ES-I3 (cell line): Measurements from ENCODE around the gene RPTOR.

ENCODE experiments used
- H3K36me3 ChIP-seq: 2 replicates; pipeline ENCODE4 v1.6.1; 2013; ENCODE audit warnings: mild to moderate bottlenecking, low read length, control low read depth, moderate library complexity; ENCODE audit not compliant: insufficient read depth
- H3K4me1 ChIP-seq: 2 replicates; pipeline ENCODE4 v1.6.1; 2013; ENCODE audit warnings: mild to moderate bottlenecking, control low read depth, low read length; ENCODE audit not compliant: insufficient read depth
- H3K9ac ChIP-seq: 2 replicates; pipeline ENCODE4 v1.6.1; 2013; ENCODE audit warnings: low read depth, mild to moderate bottlenecking, low read length, moderate library complexity
- H3K9me3 ChIP-seq: 2 replicates; pipeline ENCODE4 v1.6.1; 2013; ENCODE audit warnings: mild to moderate bottlenecking, low read length, moderate library complexity; ENCODE audit not compliant: control insufficient read depth, insufficient read depth

The RPTOR gene

DNA sequence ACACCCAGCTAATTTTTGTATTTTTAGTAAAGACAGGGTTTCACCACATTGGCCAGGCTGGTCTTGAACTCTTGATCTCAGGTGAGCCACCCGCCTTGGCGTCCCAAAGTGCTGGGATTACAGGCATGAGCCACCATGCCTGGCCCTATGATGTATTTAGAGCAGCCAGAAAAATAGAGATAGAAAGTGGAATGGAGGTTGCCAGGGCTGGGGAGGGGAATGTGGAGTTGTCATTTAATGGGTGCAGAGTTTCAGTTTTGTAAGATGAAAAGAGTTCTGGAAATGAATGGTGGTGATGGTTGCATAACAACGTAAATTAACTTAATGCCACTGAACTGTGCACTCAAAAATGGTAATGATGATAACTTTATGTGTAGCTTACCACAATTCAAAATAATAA is 36.7 kb upstream of the RPTOR start:
- Histone ChIP-seq H3K9me3 (no peaks in the 10 kb centered on the region), H3K9ac (no peak overlapping the region), H3K4me1 (no peaks in the 10 kb centered on the region), H3K36me3 (no peaks in the 10 kb centered on the region)

DNA sequence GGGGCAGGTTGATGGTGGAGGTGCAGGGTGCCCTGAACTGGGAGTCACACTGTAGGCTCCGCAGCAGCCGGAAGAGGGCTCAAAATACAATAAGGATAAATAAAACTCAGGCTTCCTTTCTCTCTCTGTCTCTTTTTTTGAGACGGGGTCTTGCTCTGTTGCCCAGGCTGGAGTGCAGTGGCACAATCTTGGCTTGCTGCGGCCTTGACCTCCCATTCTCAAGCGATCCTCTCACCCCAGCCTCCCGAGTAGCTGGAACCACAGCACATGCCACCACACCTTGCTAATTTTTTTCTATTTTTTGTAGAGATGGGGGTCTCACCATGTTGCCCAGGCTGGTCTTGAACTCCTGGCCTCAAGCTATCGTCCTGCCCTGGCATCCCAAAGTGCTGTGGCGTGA is 35.3 kb upstream of the RPTOR start:
- Histone ChIP-seq H3K4me1 (no peaks in the 10 kb centered on the region), H3K9ac (no peak overlapping the region), H3K9me3 (no peaks in the 10 kb centered on the region), H3K36me3 (no peaks in the 10 kb centered on the region)

DNA sequence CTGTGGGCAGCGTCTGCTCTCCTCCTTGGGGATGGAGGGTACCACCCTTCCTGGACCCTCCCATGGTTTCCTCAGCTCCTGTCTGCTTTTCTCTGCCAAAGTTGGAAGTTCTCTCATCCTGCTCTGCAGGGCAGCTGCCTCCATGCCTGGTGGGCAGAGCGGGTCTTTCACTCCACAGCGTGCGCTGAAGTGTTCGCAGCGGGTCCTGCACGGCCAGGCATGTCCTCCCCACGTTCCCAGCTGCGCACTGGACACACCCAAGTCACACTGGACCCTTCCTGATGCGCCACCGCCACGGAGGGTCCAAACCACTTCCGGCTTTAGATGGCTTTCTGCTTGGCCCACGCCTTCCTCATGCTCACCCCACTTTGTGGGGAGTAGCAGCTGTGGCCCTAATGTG is 34.5 kb upstream of the RPTOR start:
- Histone ChIP-seq H3K36me3 (no peaks in the 10 kb centered on the region), H3K9ac (no peak overlapping the region), H3K4me1 (no peaks in the 10 kb centered on the region), H3K9me3 (no peaks in the 10 kb centered on the region)

DNA sequence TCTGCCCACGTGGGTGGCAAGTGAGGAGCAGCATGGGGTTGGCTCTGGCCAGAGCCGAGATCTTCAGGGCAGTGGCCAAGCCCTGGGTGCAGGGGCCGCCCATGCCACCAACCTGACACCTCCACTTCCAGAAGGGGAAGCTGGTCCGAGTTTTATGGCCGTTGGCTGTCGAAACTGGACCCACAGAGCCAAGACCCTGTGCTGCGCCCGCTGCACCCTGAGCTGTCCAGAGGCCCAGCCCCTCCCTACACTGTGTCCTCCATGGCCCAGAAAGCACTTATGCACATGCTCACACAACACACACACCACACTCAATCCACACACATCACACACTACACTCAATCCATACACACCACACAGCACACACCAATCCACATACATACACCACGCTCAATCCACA is 33.9 kb upstream of the RPTOR start:
- no peaks in the 10 kb centered on the region for H3K36me3 ChIP-seq
- no peaks in the 10 kb centered on the region for H3K9me3 ChIP-seq
- no peak overlapping the region for H3K9ac ChIP-seq
- no peaks in the 10 kb centered on the region for H3K4me1 ChIP-seq

DNA sequence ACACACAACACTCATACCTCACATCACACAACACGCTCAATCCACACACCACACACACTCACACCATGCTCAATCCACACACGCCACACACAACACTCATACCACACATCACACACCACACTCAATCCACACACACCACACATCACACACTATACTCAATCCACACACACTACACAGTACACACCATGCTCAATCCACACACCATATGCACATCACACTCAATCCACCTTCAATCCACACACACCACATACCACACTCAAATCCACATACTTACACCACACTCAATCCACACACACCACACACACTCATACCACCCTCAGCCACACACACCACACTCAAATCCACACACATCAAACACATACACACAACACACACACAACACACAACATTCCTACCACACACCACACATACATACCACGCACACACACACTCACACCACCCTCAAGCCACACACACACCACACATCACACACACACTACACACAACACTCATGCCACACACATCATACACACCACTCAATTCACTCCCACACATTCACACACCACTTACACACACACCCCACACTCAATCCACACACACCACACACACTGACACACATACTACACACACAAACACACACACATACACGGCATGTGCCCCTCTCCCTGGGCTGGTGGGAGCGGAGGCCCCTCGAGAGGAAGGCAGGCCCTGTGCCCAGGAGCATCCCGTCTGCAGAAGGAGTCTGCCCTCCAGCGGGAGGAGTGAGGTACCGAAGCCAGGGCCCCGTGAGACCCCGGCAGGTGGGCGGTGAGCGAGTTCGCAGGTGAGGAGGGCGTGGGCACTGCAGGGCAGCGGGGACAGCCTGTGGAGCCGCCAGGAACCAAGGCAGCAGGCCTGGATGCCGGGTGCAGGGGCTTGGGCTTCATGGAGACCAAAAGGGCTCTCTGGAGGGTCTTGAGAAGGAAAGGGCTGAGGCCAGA is 33.1 kb upstream of the RPTOR start:
- Histone ChIP-seq H3K9me3 (no peaks in the 10 kb centered on the region), H3K4me1 (no peaks in the 10 kb centered on the region), H3K9ac (no peak overlapping the region), H3K36me3 (no peaks in the 10 kb centered on the region)

DNA sequence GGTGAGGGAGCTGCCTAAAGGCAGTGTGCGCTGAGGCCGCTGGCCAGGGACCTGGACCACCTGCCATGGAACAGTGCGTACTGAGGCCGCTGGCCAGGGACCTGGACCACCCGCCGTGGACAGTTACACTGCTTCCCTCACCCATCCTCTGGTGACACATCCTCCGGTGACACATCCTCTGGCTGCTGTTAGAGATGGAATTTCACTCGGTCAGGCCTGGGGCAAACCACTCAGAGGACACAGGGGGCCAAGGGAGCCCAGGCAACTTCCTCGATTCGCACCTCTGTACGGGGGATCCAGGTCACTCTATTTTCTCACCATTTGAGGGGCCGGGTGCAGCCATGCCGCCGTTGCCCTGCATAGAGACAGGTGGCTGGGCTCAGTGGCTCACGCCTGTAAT is 32.4 kb upstream of the RPTOR start:
- Histone ChIP-seq H3K9me3 (no peaks in the 10 kb centered on the region), H3K9ac (no peak overlapping the region), H3K4me1 (no peaks in the 10 kb centered on the region), H3K36me3 (no peaks in the 10 kb centered on the region)

DNA sequence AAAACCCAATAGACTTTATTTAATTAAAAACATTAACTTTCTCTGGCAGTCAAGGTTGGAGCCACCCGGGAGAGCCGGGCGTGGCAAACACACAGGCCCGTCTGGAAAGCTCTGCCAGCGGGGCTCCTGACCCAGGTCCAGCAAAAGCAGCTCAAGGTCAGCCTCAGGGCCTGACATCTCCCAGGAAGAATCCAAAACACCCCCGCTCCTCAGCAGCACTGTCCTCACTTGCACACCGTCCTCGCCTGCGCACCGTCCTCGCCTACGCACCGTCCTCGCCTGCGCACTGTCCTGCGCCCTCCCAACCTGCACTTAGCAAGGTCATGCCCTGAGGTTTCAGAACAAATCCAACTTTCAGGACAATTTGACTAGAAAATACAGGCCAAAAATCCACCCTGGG is 31.4 kb upstream of the RPTOR start:
- Histone ChIP-seq H3K9ac (no peak overlapping the region), H3K36me3 (no peaks in the 10 kb centered on the region), H3K9me3 (no peaks in the 10 kb centered on the region), H3K4me1 (no peaks in the 10 kb centered on the region)

- Histone ChIP-seq H3K9me3 (no peaks in the 10 kb centered on the region), H3K9ac (no peak overlapping the region), H3K4me1 (no peaks in the 10 kb centered on the region), H3K36me3 (no peaks in the 10 kb centered on the region)
These were observed 30.7 kb upstream of the RPTOR start for GRCh38 chr17:80513892-80514291.

DNA sequence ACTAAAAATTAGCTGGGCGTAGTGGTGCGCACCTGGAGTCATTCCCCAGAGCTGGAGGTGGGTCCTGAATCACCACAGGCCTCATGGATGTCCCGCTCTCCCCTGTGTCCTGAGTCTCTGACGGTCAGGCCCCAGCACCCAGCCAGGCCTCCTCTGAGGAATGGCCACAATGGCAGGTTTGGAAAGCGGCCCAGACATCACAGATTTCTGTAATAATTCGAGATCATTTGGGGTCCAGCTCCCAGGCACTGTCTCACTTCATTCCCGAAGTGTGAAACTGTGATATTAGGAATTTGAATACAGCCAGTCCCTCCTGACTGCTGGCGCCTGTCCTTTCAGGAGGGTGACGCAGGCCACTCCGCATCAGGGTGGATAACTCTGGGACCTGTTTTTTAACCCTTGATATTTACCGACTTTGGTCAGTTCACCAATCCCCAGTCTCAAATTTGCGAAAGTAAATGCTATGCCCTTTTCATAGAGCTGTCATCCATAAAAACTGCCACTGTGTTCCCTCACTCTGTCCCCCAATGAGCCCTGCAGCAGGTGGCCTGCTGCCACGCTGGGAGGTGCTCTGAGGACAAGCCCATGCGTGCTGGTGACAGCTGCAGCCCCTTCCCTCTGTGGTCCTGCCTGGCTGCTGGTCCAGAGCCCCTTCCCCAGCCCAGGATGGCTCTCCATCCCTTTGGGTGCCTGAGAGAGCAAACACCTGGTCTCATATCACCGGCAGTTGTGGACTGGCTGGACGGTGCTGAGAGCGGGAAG is 28.3 kb upstream of the RPTOR start:
- H3K9ac ChIP-seq: no peak overlapping the region
- H3K36me3 ChIP-seq: no peaks in the 10 kb centered on the region
- no peaks in the 10 kb centered on the region for H3K4me1 ChIP-seq
- H3K9me3 ChIP-seq: no peaks in the 10 kb centered on the region

GRCh38 chr17:80517641-80518040 is 27.0 kb upstream of the RPTOR start:
- no peaks in the 10 kb centered on the region for H3K36me3 ChIP-seq
- no peak overlapping the region for H3K9ac ChIP-seq
- no peaks in the 10 kb centered on the region for H3K4me1 ChIP-seq
- no peaks in the 10 kb centered on the region for H3K9me3 ChIP-seq

GRCh38 chr17:80518392-80518791 is 26.2 kb upstream of the RPTOR start:
- H3K9ac ChIP-seq: no peak overlapping the region
- H3K36me3 ChIP-seq: no peaks in the 10 kb centered on the region

GRCh38 chr17:80519091-80519781 is 25.4 kb upstream of the RPTOR start:
- Histone ChIP-seq H3K36me3 (no peaks in the 10 kb centered on the region), H3K4me1 (no peaks in the 10 kb centered on the region), H3K9me3 (no peaks in the 10 kb centered on the region), H3K9ac (no peak overlapping the region)

More at GRCh38 chr17:80518392-80518791, 26.2 kb upstream of the RPTOR start:
- no peaks in the 10 kb centered on the region for H3K4me1 ChIP-seq
- no peaks in the 10 kb centered on the region for H3K9me3 ChIP-seq

GRCh38 chr17:80520810-80521455 is 23.7 kb upstream of the RPTOR start:
- H3K4me1 ChIP-seq: no peaks in the 10 kb centered on the region
- H3K36me3 ChIP-seq: no peaks in the 10 kb centered on the region
- no peaks in the 10 kb centered on the region for H3K9me3 ChIP-seq
- H3K9ac ChIP-seq: no peak overlapping the region
